ENCODE measurements around the gene SEZ6.

SEZ6 gene

DNA sequence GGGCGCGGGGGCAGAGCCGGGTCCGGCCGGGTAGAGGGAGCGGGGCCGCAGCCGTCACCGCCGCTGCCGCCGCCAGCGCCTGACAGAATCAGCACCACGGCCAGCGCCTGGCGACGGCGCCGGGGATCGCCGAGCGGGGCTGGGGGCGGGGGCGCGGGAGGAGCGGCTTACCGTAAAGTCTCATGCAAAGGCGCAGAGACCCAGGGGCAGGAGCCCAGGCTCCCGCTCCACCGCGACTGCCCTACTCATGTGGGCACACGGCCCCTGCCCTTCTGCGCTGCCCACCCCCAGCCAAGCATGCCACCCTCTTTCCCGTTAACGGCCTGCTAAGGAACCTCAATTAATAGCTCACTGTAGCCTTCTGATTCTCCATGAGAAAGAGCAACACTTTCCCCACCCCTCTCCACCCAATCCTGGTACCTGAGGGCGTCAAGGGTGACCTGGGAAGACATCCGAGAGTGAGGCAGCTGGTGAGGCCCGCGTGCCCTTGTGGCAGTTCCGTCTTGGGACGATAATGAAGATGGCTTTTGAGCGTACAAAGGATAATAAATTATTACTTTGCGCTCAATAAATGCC lies at the start of gene SEZ6:
TSS of gene SEZ6 (minus strand) at position 98 of the 576 bp plus-strand sequence. CDS start 164 bp downstream, outside the sequence.
- DNase-seq = peak; percentile 39

DNA sequence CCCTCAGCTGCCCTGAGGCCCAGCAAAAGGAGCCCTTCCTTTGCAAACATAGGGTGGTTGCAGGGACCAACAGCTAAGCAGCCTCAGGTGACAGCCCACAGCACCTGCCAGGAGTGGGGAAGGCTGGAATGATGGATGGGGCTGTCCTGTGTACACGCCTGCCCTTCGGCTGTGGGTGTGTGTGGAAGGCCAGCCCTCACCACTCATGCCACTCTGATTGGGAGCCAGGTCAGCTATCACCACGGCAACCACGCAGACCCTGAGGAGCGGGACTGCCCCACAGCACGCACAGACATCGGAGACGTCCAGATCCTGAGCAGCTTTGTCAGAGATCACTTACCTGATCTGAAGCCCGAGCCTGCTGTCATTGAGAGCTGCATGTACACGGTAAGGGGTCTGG lies 49.0 kb upstream of the SEZ6 start:
- DNase-seq = no peak

DNA sequence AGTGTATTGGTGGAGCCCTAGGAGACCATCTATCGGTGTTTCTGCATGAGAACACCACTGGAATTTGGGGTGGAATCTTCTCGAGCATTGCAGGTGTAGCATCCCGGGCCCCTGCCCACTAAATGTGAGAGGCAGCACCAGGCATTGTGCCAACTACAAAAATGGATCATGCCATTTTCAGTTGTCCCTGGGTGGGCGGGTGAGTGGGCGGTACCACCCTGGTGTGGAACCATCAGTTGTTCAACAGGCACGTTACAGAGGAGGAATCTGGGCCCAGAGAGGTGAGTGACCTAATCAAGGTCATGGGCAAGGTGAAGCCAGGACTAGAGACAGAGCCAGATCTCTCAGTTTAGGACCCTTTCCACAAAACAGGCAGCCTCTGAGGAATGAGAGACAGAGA lies 45.9 kb upstream of the SEZ6 start:
- DNase-seq = no peak

- no peak for DNase-seq
These were observed 45.4 kb upstream of the SEZ6 start for GRCh38 chr17:29051194-29051593.

- no peak for DNase-seq
These were observed 44.3 kb upstream of the SEZ6 start for GRCh38 chr17:29050176-29050575.

DNA sequence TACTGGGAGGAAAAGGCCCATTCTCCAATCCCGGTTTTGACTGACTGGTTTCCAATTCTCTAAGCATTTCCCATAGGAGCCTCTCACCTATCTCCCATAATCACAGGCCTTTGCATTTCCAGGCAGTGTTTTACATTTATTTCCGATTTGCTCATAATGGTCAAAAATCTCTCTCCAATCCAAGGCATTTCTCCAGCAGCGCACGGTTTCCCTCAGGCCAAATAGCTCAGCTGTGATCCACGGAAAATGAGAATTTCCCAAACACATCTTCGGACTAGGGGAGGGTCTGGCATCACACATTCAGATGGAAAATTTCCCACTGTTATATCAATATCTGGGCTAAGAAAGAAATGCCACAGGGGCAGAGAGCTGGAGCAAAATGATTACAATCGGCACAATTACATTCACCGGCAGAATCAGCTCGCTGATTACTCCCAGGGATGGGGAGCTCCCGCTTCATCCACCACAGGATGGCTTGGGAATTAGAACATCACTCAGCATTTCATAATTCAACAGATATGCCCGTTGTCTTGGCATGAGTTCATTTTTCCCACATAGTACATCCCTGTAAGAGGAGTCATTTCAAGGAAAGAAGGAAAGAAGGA lies 43.8 kb upstream of the SEZ6 start:
- DNase-seq = no peak

DNA sequence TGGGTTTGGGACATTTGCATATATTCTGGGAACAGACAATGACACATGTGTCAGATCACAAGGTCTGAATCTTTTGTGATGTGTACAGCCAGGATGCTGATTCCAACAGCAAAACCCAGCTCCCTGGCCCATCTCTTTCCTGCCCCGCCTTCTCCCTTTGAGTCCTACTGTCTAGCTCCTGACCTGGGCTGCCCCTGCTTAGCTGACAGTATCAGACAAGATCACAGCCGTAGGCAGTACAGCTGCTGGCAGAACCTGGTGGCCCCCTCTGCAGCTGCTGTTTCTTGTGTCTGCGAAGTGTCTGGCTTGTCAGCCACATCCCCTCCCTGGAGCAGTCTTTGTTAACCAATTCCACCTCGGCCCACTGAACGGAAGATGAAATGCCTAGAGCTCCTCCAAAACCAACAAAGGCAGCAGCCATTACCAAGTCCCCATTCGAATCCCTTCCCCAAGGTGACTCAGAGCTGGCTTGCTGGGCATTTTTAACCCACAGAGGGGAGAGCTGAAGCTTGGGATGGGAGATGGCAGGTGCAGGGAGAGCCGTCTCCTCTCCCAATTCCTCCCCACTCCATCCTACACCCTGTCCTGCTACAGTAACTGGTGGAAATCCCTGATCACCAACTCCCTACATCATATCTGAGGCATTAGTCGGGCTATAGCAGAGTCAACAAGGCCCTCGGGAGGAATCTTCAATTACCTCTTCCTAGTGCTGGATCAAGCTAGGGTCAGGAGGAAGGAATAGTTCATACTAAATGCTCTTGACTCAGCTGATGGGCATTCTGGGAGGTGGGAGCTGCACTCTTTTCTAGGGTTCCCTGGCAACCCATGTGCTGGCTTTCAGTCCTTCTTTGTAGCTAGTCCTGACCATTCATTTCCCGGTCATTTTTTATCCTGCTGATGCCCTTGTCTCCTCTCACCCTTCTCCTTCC lies 42.9 kb upstream of the SEZ6 start:
- DNase-seq = no peak

DNA sequence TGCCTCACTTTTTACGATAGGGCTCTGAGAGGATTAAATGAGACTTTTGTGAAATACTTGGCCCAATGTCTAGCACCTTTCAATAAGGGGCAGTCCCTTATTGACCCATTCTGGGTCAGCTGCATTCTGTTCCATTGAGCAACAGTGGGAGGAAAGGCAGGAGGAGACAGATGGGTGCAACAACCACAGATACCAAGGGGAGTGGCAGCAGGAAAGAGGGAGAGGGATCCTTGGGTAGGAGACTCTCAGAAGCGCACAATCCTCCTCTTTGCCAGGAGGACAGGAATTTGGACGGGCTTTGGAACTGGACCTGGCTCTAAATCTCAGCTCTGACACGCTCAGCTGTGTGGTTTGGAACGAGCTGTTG lies 40.6 kb upstream of the SEZ6 start:
- DNase-seq = no peak

DNA sequence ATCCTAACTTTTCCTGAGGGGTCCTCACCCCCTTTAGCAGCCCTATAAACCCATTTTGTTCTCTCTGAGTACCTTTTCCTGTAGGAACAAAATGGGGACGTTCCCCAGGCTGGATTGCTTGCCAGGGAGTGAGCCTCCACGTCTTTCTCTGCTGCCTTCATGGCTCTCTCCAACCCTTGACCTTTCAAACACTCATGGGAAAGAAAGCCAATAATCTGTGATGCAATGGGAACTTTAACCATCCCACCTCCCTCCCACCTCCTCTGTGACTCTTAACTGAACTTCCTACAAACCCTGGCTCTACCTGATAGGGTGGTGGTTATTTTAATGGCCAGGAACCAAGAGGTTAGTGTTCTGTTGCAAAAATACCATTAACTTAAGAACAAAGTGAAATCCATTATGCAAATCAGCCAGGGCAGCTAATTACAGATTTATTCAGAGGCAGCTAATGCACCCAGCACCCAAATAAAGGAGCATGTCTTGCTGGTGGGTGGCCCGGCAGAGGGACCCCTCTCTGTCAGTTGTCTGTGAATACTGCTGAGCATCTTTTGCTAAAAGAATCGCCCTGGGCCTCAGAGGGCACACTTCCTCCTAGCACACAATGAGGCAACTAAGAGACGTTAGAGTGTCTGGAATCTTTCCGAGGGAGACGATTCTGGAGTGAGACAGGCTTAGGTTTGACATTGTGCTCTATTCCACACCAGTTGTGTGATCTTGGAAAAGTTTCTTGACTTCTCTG lies 40.1 kb upstream of the SEZ6 start:
- no peak for DNase-seq

DNA sequence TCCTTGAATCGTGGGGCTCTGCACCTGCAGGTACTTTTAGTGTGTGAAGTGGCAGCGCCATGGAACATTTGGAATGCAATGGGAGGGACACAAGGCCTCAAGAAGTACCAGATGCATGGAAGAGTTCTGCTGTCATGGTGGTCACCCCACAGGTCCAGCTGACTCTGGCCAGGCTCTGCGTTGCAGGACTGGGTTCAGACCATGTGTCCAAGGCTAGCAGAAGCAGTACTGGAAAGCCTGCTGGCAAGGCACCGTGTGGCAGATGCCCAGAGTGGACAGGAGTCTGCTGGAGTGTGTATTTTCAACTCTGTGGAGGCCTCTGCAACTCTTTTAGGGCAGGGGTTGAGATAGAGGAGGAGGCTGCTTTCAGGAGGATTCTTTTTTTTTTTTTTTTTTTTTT lies 39.2 kb upstream of the SEZ6 start:
- DNase-seq = no peak

- peak; percentile 12 for DNase-seq
These were observed 37.8 kb upstream of the SEZ6 start for GRCh38 chr17:29043539-29044145.

DNA sequence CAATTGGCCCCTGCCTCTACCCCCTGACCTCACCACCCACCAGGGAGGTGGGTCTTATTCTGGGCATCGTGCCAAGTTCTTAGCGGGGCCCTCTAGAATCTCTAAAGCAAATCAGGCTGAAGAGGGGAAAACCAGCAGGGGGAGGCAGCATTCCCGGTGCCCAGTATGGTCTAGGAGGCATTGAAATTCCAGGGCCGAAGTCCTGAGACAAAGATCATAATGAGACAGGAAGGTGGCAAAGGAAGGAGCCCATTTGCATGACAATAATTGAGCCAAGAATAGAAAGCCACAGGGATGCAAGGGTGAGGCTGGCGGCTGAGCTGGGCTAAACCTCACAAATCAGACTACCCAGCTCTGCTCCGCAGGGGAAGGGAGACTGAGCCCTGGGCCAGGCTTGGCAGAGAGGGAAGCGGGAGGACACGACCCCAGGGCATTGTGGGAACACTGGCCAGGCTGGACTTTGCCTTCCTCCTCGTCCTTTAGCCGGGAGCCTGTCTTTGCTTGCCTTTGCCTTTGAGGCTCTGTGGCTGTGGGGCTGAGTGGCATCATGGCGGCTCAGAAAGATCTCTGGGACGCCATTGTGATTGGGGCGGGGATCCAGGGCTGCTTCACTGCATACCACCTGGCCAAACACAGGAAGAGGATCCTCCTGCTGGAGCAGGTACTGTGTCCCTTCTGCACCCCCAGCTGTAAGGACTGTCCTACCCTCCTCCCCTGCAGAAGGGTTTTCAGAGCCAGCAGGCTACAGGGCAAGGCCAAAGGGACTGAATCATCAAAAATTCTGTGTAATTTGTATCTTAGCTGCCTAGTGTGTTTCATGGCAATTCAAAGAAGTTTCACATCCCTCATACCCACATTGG lies 37.1 kb upstream of the SEZ6 start, which contains the start of gene PIPOX:
TSS of gene PIPOX (plus strand) at position 463 of the 860 bp plus-strand sequence. CDS start at position 548, 85 bp downstream.
- no peak for DNase-seq

- DNase-seq = no peak
These were observed 36.3 kb upstream of the SEZ6 start for GRCh38 chr17:29042026-29042678.

GRCh38 chr17:29041571-29041970 lies 35.7 kb upstream of the SEZ6 start:
- no peak for DNase-seq

GRCh38 chr17:29041091-29041490 lies 35.3 kb upstream of the SEZ6 start:
- DNase-seq = no peak

- no peak for DNase-seq
These were observed 34.1 kb upstream of the SEZ6 start for GRCh38 chr17:29039764-29040598.

DNA sequence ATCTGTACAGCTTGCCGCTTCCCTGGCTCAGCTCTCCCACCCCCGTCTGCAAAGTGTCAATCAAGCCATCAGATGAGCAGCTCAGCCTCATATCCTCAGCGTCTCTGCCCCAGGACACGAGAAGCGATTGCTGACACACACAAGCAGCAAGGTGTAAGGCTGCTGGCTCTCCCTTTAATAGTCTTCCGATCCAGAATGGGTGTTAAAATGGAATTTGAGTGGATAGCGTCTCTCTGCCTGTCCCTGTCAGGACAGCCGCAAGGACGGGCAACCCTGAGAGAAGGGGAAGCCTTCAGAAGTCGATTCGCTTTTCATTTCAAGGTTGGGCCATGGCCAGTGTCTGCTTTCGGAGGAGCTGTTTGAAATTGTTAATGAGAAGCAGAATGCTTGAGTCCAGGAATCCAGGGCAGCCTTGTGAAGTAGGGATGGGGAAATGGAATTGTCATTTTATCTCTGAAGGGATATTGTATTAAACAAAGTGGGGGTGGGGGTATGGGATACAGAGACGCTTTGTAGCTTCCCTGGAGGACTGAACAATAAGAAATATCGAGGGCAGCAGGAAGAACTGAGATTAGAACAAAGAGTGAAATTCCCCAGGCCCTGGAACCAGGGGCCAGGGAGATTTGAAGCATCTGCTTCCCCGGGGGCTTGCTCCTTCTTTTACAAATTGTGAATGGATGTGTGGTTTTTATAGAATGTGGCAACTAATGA lies 32.4 kb upstream of the SEZ6 start:
- no peak for DNase-seq

GRCh38 chr17:29037739-29038084 lies 31.9 kb upstream of the SEZ6 start:
- no peak for DNase-seq

DNA sequence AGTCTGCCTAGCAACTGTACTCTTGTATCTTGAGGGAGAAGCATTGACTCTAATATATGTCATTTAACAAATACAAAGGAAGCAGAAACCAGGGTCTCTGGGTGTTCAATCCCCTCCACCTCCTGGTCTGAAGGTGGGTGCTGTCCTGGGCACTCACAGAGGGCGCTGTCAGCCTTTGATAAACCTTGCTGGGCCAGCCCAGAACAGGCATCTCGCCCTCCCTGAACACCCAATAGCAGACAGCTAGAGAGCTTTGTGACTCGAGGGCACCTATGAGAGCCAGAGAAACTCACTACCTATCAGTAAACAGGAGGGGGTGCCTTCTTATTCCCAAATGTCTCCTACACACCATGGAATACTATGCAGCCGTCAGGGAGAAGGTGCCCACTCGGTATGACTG lies 30.8 kb upstream of the SEZ6 start:
- no peak for DNase-seq

DNA sequence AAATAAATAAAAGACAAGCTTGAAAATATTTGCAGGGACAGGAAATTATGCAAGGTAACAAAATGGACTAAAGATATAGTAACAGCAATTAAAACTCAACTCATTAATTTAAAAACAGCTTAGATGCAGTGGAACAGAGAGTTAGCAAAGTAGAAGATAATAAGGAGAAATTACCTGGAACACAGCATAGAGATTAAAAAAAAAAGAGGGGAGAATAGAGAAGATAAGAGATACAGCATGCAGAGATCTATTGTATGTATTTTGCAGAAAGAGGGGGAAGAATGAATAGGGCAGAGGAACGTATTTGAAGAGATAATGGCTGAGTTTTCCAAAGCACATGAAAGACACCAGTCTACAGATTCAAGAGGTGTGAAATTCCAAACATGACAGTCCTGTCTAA lies 28.7 kb upstream of the SEZ6 start:
- DNase-seq = no peak

Data from CD4-positive, alpha-beta T cell treated with Interleukin-12 subunit alpha and Interleukin-12 subunit beta, for 1 hour (primary cell).